Measurements from ENCODE around the gene KCNJ15. TPM values are rescaled to one million over a fixed set of nuclear protein-coding genes. Genes with fewer than 3 reads are reported as not detected.

KCNJ15 gene
- total and polyA plus RNA-seq, 10 of the 15 experiments (the other 5 are each of a cell fraction or from before 2014, with no cell fraction given) = 0.05 to 2.7 (median 0.33) TPM; not detected in 6

- no peaks in the 10 kb centered on the region for H4K20me1 ChIP-seq (ENCODE audit: control insufficient read depth, insufficient read depth)
- FAIRE-seq (no peak), ATAC-seq (no peak), DNase-seq (ENCODE audit: low read depth, low spot score) (no peak)
- H3K4me1 ChIP-seq (ENCODE audit: control insufficient read depth, insufficient read depth, low read length) = no peaks in the 10 kb centered on the region
- H3K27me3 ChIP-seq (replicated peaks in 1 of 2; ENCODE audit: control insufficient read depth in 2 of 2, insufficient read depth in 2 of 2, low read length in 1 of 2) = no peaks in the 10 kb centered on the region
- H3K9ac ChIP-seq (ENCODE audit: control insufficient read depth, insufficient read depth, low read length) = no peak overlapping the region
- no peaks in the 10 kb centered on the region for H3K79me2 ChIP-seq (ENCODE audit: control insufficient read depth, insufficient read depth, low read length)
- no peaks in the 10 kb centered on the region for H3K36me3 ChIP-seq (ENCODE audit: control insufficient read depth in 2 of 2, insufficient read depth in 2 of 2, low read length in 1 of 2)
- no peak overlapping the region for H2AFZ ChIP-seq (ENCODE audit: control insufficient read depth, low read depth, low read length)
- H3K4me2 ChIP-seq (ENCODE audit: control insufficient read depth, insufficient read depth) = no peak overlapping the region
- TF ChIP-seq E2F8 (IDR thresholded peaks at IDR 0.05; ENCODE audit: low read depth, partially characterized antibody) (no peak), RCOR1 (conservative IDR thresholded peaks at IDR 0.05; ENCODE audit: low read depth, low read length) (no peak), RELA (IDR thresholded peaks at IDR 0.05; ENCODE audit: borderline replicate concordance, partially characterized antibody) (no peak), ETV6 (conservative IDR thresholded peaks at IDR 0.05 in 1 of 2, IDR thresholded peaks at IDR 0.05 in 1 of 2; ENCODE audit: borderline replicate concordance in 1 of 2, low read depth in 1 of 2) (no peak), NR2C1 (IDR thresholded peaks at IDR 0.05) (no peak), EGR1 (IDR thresholded peaks at IDR 0.05; ENCODE audit: borderline replicate concordance in 1 of 2, low read depth in 2 of 2, low read length in 2 of 2) (no peak), HDGF (IDR thresholded peaks at IDR 0.05) (no peak), SKIL (IDR thresholded peaks at IDR 0.05; ENCODE audit: low read depth, poor library complexity, severe bottlenecking) (no peak), SRF (IDR thresholded peaks at IDR 0.05; ENCODE audit: low read depth in 2 of 2, low read length in 2 of 2) (no peak), HDAC2 (IDR thresholded peaks at IDR 0.05) (no peak), POLR2A (IDR thresholded peaks at IDR 0.05; ENCODE audit: low read depth, low read length) (no peak)
- TF ChIP-seq, protein P1, sequence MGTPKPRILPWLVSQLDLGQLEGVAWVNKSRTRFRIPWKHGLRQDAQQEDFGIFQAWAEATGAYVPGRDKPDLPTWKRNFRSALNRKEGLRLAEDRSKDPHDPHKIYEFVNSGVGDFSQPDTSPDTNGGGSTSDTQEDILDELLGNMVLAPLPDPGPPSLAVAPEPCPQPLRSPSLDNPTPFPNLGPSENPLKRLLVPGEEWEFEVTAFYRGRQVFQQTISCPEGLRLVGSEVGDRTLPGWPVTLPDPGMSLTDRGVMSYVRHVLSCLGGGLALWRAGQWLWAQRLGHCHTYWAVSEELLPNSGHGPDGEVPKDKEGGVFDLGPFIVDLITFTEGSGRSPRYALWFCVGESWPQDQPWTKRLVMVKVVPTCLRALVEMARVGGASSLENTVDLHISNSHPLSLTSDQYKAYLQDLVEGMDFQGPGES (IDR thresholded peaks at IDR 0.05) = no peak
- intact Hi-C loops (cut with micrococcal nuclease; ENCODE audit: unreplicated experiment) = no loop called here
- ChIA-PET CTCF (no interaction called here), POLR2A (no interaction called here), RAD21 (ENCODE audit: unreplicated experiment) (interaction anchor here (1.4 kb wide), 1 partner anchor 12 kb away, joined by 3 read pairs; no protein-coding TSS in a partner anchor), SMC1A (ENCODE audit: uncharacterized antibody, unreplicated experiment) (no interaction called here)
- BruUV-seq (replicated peaks) = no TSS peak
- H3K9me3 ChIP-seq (replicated peaks; ENCODE audit: control insufficient read depth, insufficient read depth, low read length) = no peaks in the 10 kb centered on the region
- no peak overlapping the region for H3K27ac ChIP-seq (ENCODE audit: control insufficient read depth, insufficient read depth)
- in situ Hi-C loops (cut with MboI) = no loop called here
- H3K4me3 ChIP-seq = no peak overlapping the region
- WGBS (ENCODE audit: insufficient coverage, insufficient replicate concordance, low lambda C conversion rate, missing lambda C conversion rate) = 55% methylated on average over 8 of the region's 8 CpGs
These were observed 39.4 kb downstream of the KCNJ15 start for GRCh38 chr21:38295997-38296764.

Data from GM12878 (cell line).